NCI-H1105 (cell line): ENCODE data around the gene CSAD.

Source experiments
- DNase-seq: peaks from one replicate; lab custom pipeline; 2025; lab: John Stamatoyannopoulos, UW

The CSAD gene

DNA sequence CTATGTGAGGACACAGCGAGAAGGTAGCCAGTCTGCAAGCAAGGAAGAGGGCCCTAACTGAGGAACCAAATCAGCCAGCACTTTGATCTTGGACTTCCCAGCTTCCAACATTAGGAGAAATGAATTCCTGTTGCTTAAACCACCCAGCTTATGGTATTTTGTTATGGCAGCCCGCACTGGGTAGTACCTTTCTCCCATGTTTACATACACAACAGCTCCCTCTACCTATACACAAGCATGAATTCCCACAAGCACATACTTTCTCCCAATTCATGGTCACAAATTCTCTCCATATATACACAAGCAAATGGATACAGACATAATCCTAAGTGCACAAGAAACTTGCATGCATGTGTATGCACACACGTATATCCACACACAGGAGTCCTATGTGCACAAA lies 19.0 kb upstream of the CSAD start:
- no peak for DNase-seq

GRCh38 chr12:53198486-53199110 lies 17.9 kb upstream of the CSAD start:
- no peak for DNase-seq

GRCh38 chr12:53197011-53197640 lies 16.4 kb upstream of the CSAD start:
- DNase-seq, result no peak

DNA sequence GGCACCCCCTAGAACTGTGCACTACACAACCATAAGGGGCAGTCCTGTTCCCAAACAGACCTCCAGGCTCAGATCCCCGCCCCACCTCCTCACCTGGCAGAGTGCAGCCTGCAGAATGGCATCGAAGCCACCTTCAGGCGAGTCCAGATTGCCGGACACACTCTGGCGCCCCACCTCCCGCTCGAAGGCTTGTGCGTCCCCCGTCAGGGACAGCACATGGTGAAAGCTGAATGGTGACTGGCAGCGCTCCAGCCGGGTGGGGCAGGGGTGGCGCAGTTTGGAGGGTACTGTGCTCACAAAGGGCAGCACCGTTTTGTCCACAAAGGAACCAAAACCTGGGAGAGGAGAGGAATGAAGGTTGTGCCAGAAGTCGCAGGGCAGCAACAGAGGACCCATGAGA lies 15.8 kb upstream of the CSAD start:
- no peak for DNase-seq

- no peak for DNase-seq
These were observed 15.0 kb upstream of the CSAD start for GRCh38 chr12:53195516-53196420.

GRCh38 chr12:53194973-53195372 lies 14.2 kb upstream of the CSAD start:
- DNase-seq, result no peak

- no peak for DNase-seq
These were observed 13.4 kb upstream of the CSAD start for GRCh38 chr12:53193985-53194716.

DNA sequence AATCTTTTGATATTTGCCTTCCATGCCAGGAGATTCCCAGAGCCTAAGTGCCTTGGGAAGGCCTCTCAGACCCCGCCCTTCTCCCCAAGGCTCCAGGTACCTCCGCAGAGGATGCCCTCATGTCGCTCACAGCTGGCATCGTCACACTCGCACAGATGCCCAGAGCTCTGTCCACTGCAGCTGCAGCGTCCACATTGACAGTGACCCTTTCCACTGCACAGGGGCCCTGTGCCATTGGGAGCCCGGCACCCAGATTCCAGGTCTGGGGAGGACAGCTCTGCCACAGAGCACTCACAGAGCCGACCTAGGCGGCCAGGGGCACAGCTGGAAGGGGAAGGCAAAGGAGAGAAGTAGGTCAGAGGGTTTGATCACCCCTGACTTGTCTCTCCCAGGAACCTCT lies 12.3 kb upstream of the CSAD start:
- no peak for DNase-seq

DNA sequence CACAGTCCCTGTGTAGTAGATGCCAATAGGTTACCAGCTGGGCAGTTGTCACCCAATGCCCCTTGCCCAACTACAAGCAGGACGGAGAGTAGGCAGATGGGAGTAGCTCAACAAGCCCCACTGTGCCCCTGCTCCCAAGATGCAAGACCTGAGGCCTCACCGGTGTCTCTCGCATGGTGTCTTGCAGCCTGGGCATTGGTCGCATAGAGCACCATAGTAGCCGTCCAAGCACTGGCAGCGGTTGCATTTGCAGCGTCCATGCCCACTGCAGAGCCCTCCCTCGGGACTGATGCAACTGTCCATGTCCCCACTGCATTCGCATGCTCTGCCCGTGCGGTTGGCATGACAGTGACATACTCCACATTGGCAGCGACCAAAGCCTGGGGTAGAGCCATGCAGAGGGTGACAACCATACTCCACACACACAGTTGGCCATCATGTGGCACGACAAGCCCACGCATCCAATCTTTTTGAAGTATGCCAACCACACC lies 11.9 kb upstream of the CSAD start:
- DNase-seq, result no peak

DNA sequence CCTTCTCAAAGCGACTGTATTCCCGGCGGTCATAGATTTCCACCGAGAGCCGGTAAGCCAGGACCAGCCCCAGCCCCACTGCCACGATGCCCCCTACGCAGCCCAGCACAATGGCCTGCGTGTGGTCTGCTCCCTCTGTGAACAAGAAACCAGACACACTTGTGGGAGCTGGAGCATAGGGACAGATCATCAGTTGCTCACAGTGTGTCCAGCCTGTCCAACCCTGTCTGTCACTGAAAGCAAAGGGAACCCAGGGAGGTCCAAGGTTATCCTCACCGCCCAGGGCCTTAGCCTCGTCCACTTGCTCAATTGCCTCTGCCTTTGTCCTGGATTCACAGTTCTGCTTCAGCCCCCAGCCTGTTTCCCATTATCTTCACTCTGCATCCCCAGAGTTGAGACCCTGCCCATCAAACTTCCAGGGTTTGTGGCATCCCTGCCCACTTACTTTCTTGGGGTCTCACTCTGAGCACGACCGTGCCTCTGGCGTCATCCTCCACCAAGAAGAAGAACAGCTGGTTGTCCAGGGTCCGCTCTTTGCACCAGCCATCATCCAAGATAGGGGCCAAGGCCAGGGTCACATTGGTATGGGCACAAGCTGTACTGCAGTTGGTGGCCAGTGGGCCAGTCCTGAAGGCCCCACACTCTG lies 11.3 kb upstream of the CSAD start:
- no peak for DNase-seq

- DNase-seq, result no peak
These were observed 10.6 kb upstream of the CSAD start for GRCh38 chr12:53191096-53191884.

DNA sequence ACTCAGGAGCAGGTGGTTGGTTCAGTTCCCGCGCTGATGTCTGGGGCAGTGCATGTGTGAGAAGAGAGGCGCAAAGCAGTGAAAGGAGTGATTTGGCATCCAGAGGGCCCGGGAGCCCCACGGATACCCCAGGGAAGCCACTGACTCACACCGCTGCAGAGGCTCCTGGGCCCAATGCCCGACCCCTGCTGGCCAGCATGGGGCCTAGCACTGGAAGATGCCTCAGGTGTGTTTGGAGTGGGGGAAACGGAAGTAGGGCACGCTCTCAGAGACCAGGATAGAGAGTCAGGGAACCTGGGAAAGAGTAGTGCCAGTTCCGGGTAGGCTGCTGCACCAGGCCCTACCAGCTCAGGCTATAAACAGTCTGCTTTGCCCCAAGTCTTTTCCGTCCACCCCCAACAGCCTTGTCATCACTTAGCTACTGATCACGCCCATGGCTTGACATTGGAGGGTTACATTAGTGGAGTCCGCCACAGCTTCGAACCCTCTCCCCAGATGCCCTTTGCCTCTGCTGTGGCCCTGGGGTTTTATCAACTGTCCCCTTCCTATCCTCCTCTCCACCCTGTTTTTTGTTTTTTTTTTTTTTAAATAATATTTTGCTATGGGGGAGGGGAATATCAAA lies 9.5 kb upstream of the CSAD start:
- no peak for DNase-seq

- no peak for DNase-seq
These were observed 6.6 kb upstream of the CSAD start for GRCh38 chr12:53187145-53187899.

- DNase-seq, result no peak
These were observed 6.0 kb upstream of the CSAD start for GRCh38 chr12:53186745-53187144.

DNA sequence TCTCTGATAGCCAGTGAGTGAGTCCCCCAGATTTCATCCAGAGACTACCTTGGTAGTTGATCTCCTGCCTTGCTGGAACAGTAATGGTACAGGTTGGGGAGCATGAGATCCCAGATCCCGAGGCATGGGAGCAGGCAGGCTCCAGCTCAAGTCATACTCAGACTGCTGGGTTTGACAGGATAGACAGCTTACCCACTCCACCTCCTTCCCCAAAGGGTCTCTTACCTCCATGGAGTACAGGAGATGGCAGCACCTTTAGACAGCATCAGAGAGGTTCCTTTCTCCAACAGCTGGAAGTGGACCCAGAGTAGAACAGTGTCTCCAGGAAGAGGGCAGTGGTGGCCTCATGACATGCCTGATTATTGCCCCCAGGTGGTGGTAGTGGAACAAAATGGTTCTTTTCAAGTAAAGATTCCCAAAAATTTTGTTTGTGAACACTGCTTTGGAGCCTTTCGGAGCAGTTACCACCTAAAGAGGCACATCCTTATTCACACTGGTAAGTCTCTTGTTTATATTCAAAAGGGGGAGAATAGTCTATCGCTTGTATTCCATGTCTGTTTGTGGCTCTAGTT lies 4.9 kb upstream of the CSAD start:
- no peak for DNase-seq

GRCh38 chr12:53184828-53185227 lies 4.1 kb upstream of the CSAD start:
- no peak for DNase-seq

DNA sequence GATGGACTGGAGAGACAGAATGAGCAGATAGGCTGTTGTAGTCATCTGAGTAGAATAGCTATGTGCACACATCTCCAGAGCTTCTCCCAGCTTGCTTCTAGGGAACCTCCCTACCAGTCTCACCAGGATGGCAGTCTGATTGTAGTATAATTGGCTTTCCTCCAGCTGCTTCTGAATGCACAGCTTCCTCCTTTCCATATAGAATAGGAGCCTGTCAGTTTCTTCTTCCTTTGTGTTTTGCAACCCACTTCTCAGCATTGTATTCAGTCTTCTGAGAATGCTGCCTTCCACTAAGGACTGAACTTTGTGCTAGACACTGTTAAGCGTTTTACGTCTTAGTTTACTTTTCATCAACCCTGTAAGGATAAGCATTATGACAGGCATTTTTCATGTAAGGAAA lies 2.2 kb upstream of the CSAD start:
- DNase-seq, result no peak

GRCh38 chr12:53181935-53182334 lies 1.2 kb upstream of the CSAD start:
- DNase-seq, result no peak

- DNase-seq, result peak; percentile 60
These were observed 363 bp upstream of the CSAD start for GRCh38 chr12:53180931-53181645.
